Neural progenitor cell (in vitro differentiated cells): ENCODE data around the gene SH2D3A. TPM values are rescaled to one million over a fixed set of nuclear protein-coding genes. Genes with fewer than 3 reads are reported as not detected.

Source experiments
- DNase-seq: peaks from one replicate; pipeline ENCODE4 v3.0.0-alpha.2; 2016; ENCODE audit warnings: low spot score
- H2AFZ ChIP-seq: fragments of 200-600 bp; sonication (generic); replicated peaks from 2 replicates; pipeline ENCODE4 v1.6.1; 2016; ENCODE audit warnings: antibody characterized with exemption
- H3F3A ChIP-seq: fragments of 200-600 bp; sonication (generic); 2 replicates; pipeline ENCODE4 v1.6.1; 2016; ENCODE audit warnings: antibody characterized with exemption, low read depth
- H3K27ac ChIP-seq: fragments of 200-600 bp; sonication (generic); 2 replicates; pipeline ENCODE4 v1.5.1; 2016; ENCODE audit warnings: mild to moderate bottlenecking
- H3K27me3 ChIP-seq: fragments of 200-600 bp; sonication (generic); 2 replicates; pipeline ENCODE4 v1.6.1; 2016; ENCODE audit warnings: mild to moderate bottlenecking, moderate library complexity
- H3K36me3 ChIP-seq: fragments of 200-600 bp; sonication (generic); 2 replicates; pipeline ENCODE4 v1.5.1; 2016
- H3K4me1 ChIP-seq: fragments of 200-600 bp; sonication (generic); 2 replicates; pipeline ENCODE4 v1.6.1; 2016; ENCODE audit warnings: mixed run types
- H3K4me2 ChIP-seq: fragments of 200-600 bp; sonication (generic); 2 replicates; pipeline ENCODE4 v1.6.1; 2016
- H3K4me3 ChIP-seq: fragments of 200-600 bp; sonication (generic); 2 replicates; pipeline ENCODE4 v1.5.1; 2016
- H3K79me2 ChIP-seq: fragments of 200-600 bp; sonication (generic); 2 replicates; pipeline ENCODE4 v1.6.1; 2016; ENCODE audit warnings: low read depth
- H3K9ac ChIP-seq: fragments of 200-600 bp; sonication (generic); 2 replicates; pipeline ENCODE4 v1.6.1; 2016
- H3K9me3 ChIP-seq: fragments of 200-600 bp; sonication (generic); 2 replicates; pipeline ENCODE4 v1.5.1; 2016; ENCODE audit warnings: low read depth
- H4K20me1 ChIP-seq: fragments of 200-600 bp; sonication (generic); 2 replicates; pipeline ENCODE4 v1.6.1; 2016; ENCODE audit warnings: low read depth
- H3K27ac Mint-ChIP-seq: 3 replicates; pipeline ENCODE4 v1.8.0; 2021; ENCODE audit warnings: mixed read lengths
- H3K27me3 Mint-ChIP-seq: 2 replicates; pipeline ENCODE4 v1.8.0; 2022; ENCODE audit warnings: low read depth, mild to moderate bottlenecking, inconsistent platforms, moderate library complexity, mixed read lengths; ENCODE audit not compliant: insufficient read depth
- H3K36me3 Mint-ChIP-seq: 3 replicates; pipeline ENCODE4 v1.8.0; 2021; ENCODE audit warnings: mixed read lengths
- H3K4me1 Mint-ChIP-seq: 3 replicates; pipeline ENCODE4 v1.8.0; 2021; ENCODE audit warnings: mixed read lengths
- H3K4me3 Mint-ChIP-seq: 3 replicates; pipeline ENCODE4 v1.8.0; 2021; ENCODE audit warnings: mild to moderate bottlenecking, moderate library complexity, mixed read lengths
- H3K9me3 Mint-ChIP-seq: 3 replicates; pipeline ENCODE4 v1.8.0; 2020; ENCODE audit warnings: mixed read lengths
- EZH2 ChIP-seq: fragments of 200-600 bp; sonication (generic); IDR thresholded peaks from 2 replicates; pipeline ENCODE4 v1.6.1; 2017; ENCODE audit warnings: antibody characterized with exemption, mild to moderate bottlenecking, moderate library complexity
- EZH2phosphoT487 ChIP-seq: fragments of 200-600 bp; sonication (generic); IDR thresholded peaks from 2 replicates; pipeline ENCODE4 v1.6.1; 2017; ENCODE audit warnings: antibody characterized with exemption
- total RNA-seq: library from RNA; depleted of rRNA; stranded (reverse); fragments of >200 nt; gene quantifications from 2 replicates; pipeline ENCODE4 v1.2.3, GENCODE V29; 2015; ENCODE audit warnings: low replicate concordance
- TF ChIP-seq, protein P1 (sequence below): fragments of 200-600 bp; sonication (generic); IDR thresholded peaks from 2 replicates; pipeline ENCODE4 v1.5.1; 2017; ENCODE audit warnings: antibody characterized with exemption, mild to moderate bottlenecking

Gene SH2D3A
- total RNA-seq, 1 donor from 2014 or later, result 0.65 TPM

GRCh38 chr19:6730153-6730804 is 37.0 kb downstream of the SH2D3A start:
- Histone ChIP-seq H3F3A (no peaks in the 10 kb centered on the region), H4K20me1 (no peaks in the 10 kb centered on the region), H3K4me2 (no peak overlapping the region), H3K9me3 (no peaks in the 10 kb centered on the region), H3K36me3 (no peaks in the 10 kb centered on the region), H3K79me2 (no peaks in the 10 kb centered on the region), H3K4me3 (no peak overlapping the region), H3K27ac (no peak overlapping the region), H3K9ac (no peak overlapping the region), H2AFZ (no peak overlapping the region), H3K27me3 (no peaks in the 10 kb centered on the region), H3K4me1 (peaks cover 1% of the 10 kb centered on the region)
- Mint-ChIP-seq H3K4me1 (peaks cover 4% of the 10 kb centered on the region), H3K27ac (no peak overlapping the region), H3K9me3 (no peaks in the 10 kb centered on the region), H3K4me3 (no peak overlapping the region), H3K27me3 (peaks cover 8% of the 10 kb centered on the region), H3K36me3 (peaks cover 8% of the 10 kb centered on the region)
- TF ChIP-seq EZH2phosphoT487, result no peak
- no peak for TF ChIP-seq EZH2
- peak; percentile 76 for DNase-seq

GRCh38 chr19:6729573-6730152 is 37.6 kb downstream of the SH2D3A start:
- Histone ChIP-seq H2AFZ (no peak overlapping the region), H3K9me3 (no peaks in the 10 kb centered on the region), H3K9ac (no peak overlapping the region), H3K27ac (no peak overlapping the region), H3K4me2 (no peak overlapping the region), H4K20me1 (no peaks in the 10 kb centered on the region), H3F3A (no peaks in the 10 kb centered on the region), H3K79me2 (no peaks in the 10 kb centered on the region), H3K27me3 (no peaks in the 10 kb centered on the region), H3K4me1 (no peaks in the 10 kb centered on the region), H3K36me3 (no peaks in the 10 kb centered on the region), H3K4me3 (no peak overlapping the region)
- Mint-ChIP-seq H3K9me3 (no peaks in the 10 kb centered on the region), H3K4me1 (peaks cover 4% of the 10 kb centered on the region), H3K4me3 (no peak overlapping the region), H3K27me3 (peaks cover 8% of the 10 kb centered on the region), H3K27ac (no peak overlapping the region), H3K36me3 (peaks cover 8% of the 10 kb centered on the region)
- no peak for TF ChIP-seq EZH2phosphoT487
- TF ChIP-seq, protein P1, sequence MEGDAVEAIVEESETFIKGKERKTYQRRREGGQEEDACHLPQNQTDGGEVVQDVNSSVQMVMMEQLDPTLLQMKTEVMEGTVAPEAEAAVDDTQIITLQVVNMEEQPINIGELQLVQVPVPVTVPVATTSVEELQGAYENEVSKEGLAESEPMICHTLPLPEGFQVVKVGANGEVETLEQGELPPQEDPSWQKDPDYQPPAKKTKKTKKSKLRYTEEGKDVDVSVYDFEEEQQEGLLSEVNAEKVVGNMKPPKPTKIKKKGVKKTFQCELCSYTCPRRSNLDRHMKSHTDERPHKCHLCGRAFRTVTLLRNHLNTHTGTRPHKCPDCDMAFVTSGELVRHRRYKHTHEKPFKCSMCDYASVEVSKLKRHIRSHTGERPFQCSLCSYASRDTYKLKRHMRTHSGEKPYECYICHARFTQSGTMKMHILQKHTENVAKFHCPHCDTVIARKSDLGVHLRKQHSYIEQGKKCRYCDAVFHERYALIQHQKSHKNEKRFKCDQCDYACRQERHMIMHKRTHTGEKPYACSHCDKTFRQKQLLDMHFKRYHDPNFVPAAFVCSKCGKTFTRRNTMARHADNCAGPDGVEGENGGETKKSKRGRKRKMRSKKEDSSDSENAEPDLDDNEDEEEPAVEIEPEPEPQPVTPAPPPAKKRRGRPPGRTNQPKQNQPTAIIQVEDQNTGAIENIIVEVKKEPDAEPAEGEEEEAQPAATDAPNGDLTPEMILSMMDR, result no peak
- TF ChIP-seq EZH2, result no peak
- no peak for DNase-seq

- H3K4me3 Mint-ChIP-seq, result no peak overlapping the region
- no peak overlapping the region for H3K27ac ChIP-seq
- no peak overlapping the region for H3K4me3 ChIP-seq
- H3K79me2 ChIP-seq, result no peaks in the 10 kb centered on the region
- DNase-seq, result no peak
- H3K27me3 ChIP-seq, result no peaks in the 10 kb centered on the region
- H3F3A ChIP-seq, result no peaks in the 10 kb centered on the region
- H3K9ac ChIP-seq, result no peak overlapping the region
- TF ChIP-seq EZH2phosphoT487, result no peak
- H3K4me1 ChIP-seq, result no peaks in the 10 kb centered on the region
- H3K9me3 Mint-ChIP-seq, result no peaks in the 10 kb centered on the region
- H3K4me1 Mint-ChIP-seq, result peaks cover 4% of the 10 kb centered on the region
- H3K27me3 Mint-ChIP-seq, result peaks cover 8% of the 10 kb centered on the region
- H4K20me1 ChIP-seq, result no peaks in the 10 kb centered on the region
- no peak overlapping the region for H3K27ac Mint-ChIP-seq
- no peak overlapping the region for H2AFZ ChIP-seq
- no peaks in the 10 kb centered on the region for H3K9me3 ChIP-seq
- H3K36me3 ChIP-seq, result no peaks in the 10 kb centered on the region
- no peak overlapping the region for H3K4me2 ChIP-seq
- peaks cover 8% of the 10 kb centered on the region for H3K36me3 Mint-ChIP-seq
These were observed 38.9 kb downstream of the SH2D3A start for GRCh38 chr19:6728346-6728745.

- DNase-seq, result no peak
- H3K4me2 ChIP-seq, result no peak overlapping the region
- no peak overlapping the region for H3K27ac ChIP-seq
- H3K4me1 Mint-ChIP-seq, result peaks cover 7% of the 10 kb centered on the region
- TF ChIP-seq, protein P1, result no peak
- TF ChIP-seq EZH2 (no peak), EZH2phosphoT487 (no peak)
- no peaks in the 10 kb centered on the region for H3K9me3 ChIP-seq
- H3K27ac Mint-ChIP-seq, result peak overlapping the region; percentile 69
- no peak overlapping the region for H3K4me3 Mint-ChIP-seq
- H3K4me3 ChIP-seq, result no peak overlapping the region
- no peaks in the 10 kb centered on the region for H3K27me3 ChIP-seq
- no peaks in the 10 kb centered on the region for H3K79me2 ChIP-seq
- H3K36me3 Mint-ChIP-seq, result no peaks in the 10 kb centered on the region
- peaks cover 9% of the 10 kb centered on the region for H3K27me3 Mint-ChIP-seq
- H3F3A ChIP-seq, result no peaks in the 10 kb centered on the region
- no peaks in the 10 kb centered on the region for H3K4me1 ChIP-seq
- H3K36me3 ChIP-seq, result no peaks in the 10 kb centered on the region
- H3K9ac ChIP-seq, result no peak overlapping the region
- no peaks in the 10 kb centered on the region for H4K20me1 ChIP-seq
- H3K9me3 Mint-ChIP-seq, result no peaks in the 10 kb centered on the region
- H2AFZ ChIP-seq, result no peak overlapping the region
These were observed 41.6 kb downstream of the SH2D3A start for GRCh38 chr19:6725513-6726231.
